Measurements from ENCODE around the gene CMIP. TPM values are rescaled to one million over a fixed set of nuclear protein-coding genes. Genes with fewer than 3 reads are reported as not detected.

The CMIP gene
- total RNA-seq, 2 experiments from 2014 or later: 35.0 to 36.6 TPM

- no peaks in the 10 kb centered on the region for H3K36me3 Mint-ChIP-seq
- no peak overlapping the region for H3K27ac Mint-ChIP-seq
- no peak for DNase-seq
- ChIA-PET CTCF (no interaction called here), POLR2A (no interaction called here)
- H3K4me1 Mint-ChIP-seq (ENCODE audit: low read depth): peaks cover 13% of the 10 kb centered on the region
- no peak overlapping the region for H3K4me3 Mint-ChIP-seq
- no peaks in the 10 kb centered on the region for H3K27me3 Mint-ChIP-seq
- no peaks in the 10 kb centered on the region for H3K9me3 Mint-ChIP-seq
- intact Hi-C loops (cut with micrococcal nuclease): no loop called here
Observed at GRCh38 chr16:81492311-81492761, 47.7 kb downstream of the CMIP start.

GRCh38 chr16:81492965-81493754 lies 48.6 kb downstream of the CMIP start:
- no peaks in the 10 kb centered on the region for H3K36me3 Mint-ChIP-seq
- peaks cover 17% of the 10 kb centered on the region for H3K4me1 Mint-ChIP-seq (ENCODE audit: low read depth)
- H3K4me3 Mint-ChIP-seq: no peak overlapping the region
- H3K27ac Mint-ChIP-seq: no peak overlapping the region
- intact Hi-C loops (cut with micrococcal nuclease): no loop called here
- CTCF ChIA-PET: no interaction called here
- H3K9me3 Mint-ChIP-seq: no peaks in the 10 kb centered on the region
- POLR2A ChIA-PET: no interaction called here
- no peak for DNase-seq
- no peaks in the 10 kb centered on the region for H3K27me3 Mint-ChIP-seq

- Mint-ChIP-seq H3K36me3 (no peaks in the 10 kb centered on the region), H3K27ac (no peak overlapping the region), H3K4me3 (no peak overlapping the region), H3K9me3 (no peaks in the 10 kb centered on the region), H3K27me3 (no peaks in the 10 kb centered on the region), H3K4me1 (ENCODE audit: low read depth) (peaks cover 17% of the 10 kb centered on the region)
- ChIA-PET POLR2A (interaction anchor here (0.6 kb wide), 1 partner anchor 18 kb away, joined by 3 read pairs; no protein-coding TSS in a partner anchor), CTCF (interaction anchor here (0.7 to 1.3 kb wide), 2 partner anchors 9 to 204 kb away, joined by 3 read pairs; no protein-coding TSS in a partner anchor)
- intact Hi-C loops (cut with micrococcal nuclease): no loop called here
- DNase-seq: peak; percentile 70
Observed at GRCh38 chr16:81493755-81494433, 49.3 kb downstream of the CMIP start.

- intact Hi-C loops (cut with micrococcal nuclease): no loop called here
- no peak for DNase-seq
- no peak overlapping the region for H3K4me3 Mint-ChIP-seq
- no peaks in the 10 kb centered on the region for H3K9me3 Mint-ChIP-seq
- POLR2A ChIA-PET: interaction anchor here (0.6 kb wide), 1 partner anchor 18 kb away, joined by 3 read pairs; no protein-coding TSS in a partner anchor
- H3K27me3 Mint-ChIP-seq: no peaks in the 10 kb centered on the region
- no peaks in the 10 kb centered on the region for H3K36me3 Mint-ChIP-seq
- CTCF ChIA-PET: interaction anchor here (0.7 to 1.3 kb wide), 2 partner anchors 9 to 203 kb away, joined by 3 read pairs; no protein-coding TSS in a partner anchor
- peaks cover 20% of the 10 kb centered on the region for H3K4me1 Mint-ChIP-seq (ENCODE audit: low read depth)
- no peak overlapping the region for H3K27ac Mint-ChIP-seq
Observed at GRCh38 chr16:81494434-81494806, 49.8 kb downstream of the CMIP start.

GRCh38 chr16:81494888-81495287 lies 50.3 kb downstream of the CMIP start:
- intact Hi-C loops (cut with micrococcal nuclease): no loop called here
- peaks cover 22% of the 10 kb centered on the region for H3K4me1 Mint-ChIP-seq (ENCODE audit: low read depth)
- ChIA-PET POLR2A (no interaction called here), CTCF (interaction anchor here (0.9 to 1.3 kb wide), 2 partner anchors 10 to 235 kb away, joined by 3 read pairs; no protein-coding TSS in a partner anchor)
- H3K27me3 Mint-ChIP-seq: no peaks in the 10 kb centered on the region
- H3K36me3 Mint-ChIP-seq: no peaks in the 10 kb centered on the region
- no peak overlapping the region for H3K4me3 Mint-ChIP-seq
- no peak overlapping the region for H3K27ac Mint-ChIP-seq
- no peak for DNase-seq
- H3K9me3 Mint-ChIP-seq: no peaks in the 10 kb centered on the region

DNA sequence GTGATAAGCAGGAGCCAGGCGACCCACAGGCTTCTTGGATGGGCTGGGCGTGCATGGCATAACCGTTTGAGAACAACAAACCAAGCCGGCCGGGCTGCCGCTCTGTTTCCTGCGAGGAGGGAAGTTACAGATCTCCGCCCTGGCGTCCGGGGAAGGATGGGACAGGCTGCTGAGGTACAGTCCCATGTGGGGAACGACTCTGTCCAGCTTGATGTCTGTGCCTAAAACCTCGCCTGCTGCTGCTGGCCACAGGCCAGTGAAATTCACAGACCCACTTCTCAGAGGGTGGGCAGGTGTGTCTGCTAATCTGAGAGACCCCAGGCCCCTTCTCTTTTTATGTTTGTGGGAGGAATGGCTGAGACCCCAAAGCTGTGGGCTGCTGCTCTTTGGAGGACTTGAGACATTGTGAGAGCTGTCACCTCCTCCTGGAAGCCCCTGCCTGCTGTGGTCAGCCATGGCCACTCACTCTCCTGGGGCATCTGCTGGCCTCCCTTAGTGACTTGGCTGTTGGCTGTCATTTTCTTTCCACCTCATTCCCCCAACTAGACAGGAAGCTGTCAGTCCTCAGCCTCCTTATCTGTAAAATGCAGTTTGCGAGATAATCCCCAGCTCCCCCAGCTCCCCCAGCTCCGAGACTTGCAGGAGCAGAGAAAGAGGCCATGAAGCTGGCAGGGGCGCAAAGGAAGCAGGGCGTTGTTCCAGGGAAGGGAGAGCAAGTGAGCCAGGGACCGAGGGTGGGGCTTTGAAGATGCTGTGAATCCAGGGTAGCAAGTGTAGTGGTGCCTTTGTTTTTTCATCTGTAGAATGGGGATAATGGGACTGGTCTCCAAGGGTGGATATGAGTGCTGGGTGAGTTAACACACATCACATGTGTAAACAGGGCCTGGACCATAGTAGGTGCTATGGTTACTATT lies 51.0 kb downstream of the CMIP start:
- Mint-ChIP-seq H3K27me3 (no peaks in the 10 kb centered on the region), H3K36me3 (no peaks in the 10 kb centered on the region), H3K4me1 (ENCODE audit: low read depth) (peaks cover 23% of the 10 kb centered on the region), H3K4me3 (no peak overlapping the region), H3K9me3 (no peaks in the 10 kb centered on the region), H3K27ac (no peak overlapping the region)
- no peak for DNase-seq
- ChIA-PET POLR2A (no interaction called here), CTCF (interaction anchor here (0.9 to 1.3 kb wide), 2 partner anchors 10 to 235 kb away, joined by 3 read pairs; no protein-coding TSS in a partner anchor)
- intact Hi-C loops (cut with micrococcal nuclease): no loop called here

DNA sequence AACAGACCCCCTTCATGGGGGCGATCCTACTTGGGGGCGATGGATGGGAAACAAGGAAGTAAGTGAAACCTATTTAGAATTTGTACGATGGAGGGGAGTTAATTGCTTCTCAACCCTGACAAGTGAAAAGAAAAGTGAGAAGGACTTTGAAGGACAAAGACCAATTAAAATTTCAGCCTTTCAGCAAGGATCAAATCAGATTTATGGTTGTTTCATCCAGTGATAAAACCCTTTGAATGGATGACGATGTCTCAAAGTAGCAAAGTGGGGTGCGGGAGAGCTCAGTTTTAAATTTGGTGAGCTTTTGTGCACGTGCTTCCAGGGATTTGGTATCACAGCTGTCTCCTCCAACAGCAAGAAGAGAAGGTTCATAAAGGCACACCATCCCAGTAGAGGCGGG lies 51.7 kb downstream of the CMIP start:
- ChIA-PET POLR2A (interaction anchor here (1.0 kb wide), 1 partner anchor 57 kb away, joined by 3 read pairs; no protein-coding TSS in a partner anchor), CTCF (no interaction called here)
- no peaks in the 10 kb centered on the region for H3K9me3 Mint-ChIP-seq
- no peak for DNase-seq
- H3K27ac Mint-ChIP-seq: no peak overlapping the region
- H3K27me3 Mint-ChIP-seq: no peaks in the 10 kb centered on the region
- H3K4me3 Mint-ChIP-seq: no peak overlapping the region
- no peaks in the 10 kb centered on the region for H3K36me3 Mint-ChIP-seq
- intact Hi-C loops (cut with micrococcal nuclease): no loop called here
- H3K4me1 Mint-ChIP-seq (ENCODE audit: low read depth): peaks cover 25% of the 10 kb centered on the region

DNA sequence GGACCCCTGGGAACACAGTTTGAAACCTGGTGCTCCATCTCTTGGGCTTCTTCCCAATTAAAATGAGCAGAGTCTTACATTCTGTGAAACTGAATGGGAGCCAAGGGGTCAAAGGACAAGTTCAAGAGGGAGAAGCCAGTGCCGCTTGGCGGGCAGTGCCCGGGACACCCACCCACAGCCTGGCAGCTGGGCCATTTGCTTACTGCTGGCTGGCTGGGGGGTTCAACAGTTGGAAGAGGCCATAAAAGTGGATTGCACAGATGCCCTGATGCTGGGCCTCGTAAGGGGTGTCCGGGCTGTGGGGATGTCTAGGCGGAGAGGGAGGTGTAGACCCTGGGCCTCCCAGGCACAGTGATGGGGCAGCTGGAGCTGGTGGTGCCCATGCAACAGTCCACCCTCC lies 52.1 kb downstream of the CMIP start:
- Mint-ChIP-seq H3K27me3 (no peaks in the 10 kb centered on the region), H3K9me3 (no peaks in the 10 kb centered on the region), H3K27ac (no peak overlapping the region), H3K4me1 (ENCODE audit: low read depth) (peaks cover 25% of the 10 kb centered on the region), H3K36me3 (no peaks in the 10 kb centered on the region), H3K4me3 (no peak overlapping the region)
- ChIA-PET POLR2A (interaction anchor here (1.0 kb wide), 1 partner anchor 58 kb away, joined by 3 read pairs; no protein-coding TSS in a partner anchor), CTCF (no interaction called here)
- no peak for DNase-seq
- intact Hi-C loops (cut with micrococcal nuclease): no loop called here

DNA sequence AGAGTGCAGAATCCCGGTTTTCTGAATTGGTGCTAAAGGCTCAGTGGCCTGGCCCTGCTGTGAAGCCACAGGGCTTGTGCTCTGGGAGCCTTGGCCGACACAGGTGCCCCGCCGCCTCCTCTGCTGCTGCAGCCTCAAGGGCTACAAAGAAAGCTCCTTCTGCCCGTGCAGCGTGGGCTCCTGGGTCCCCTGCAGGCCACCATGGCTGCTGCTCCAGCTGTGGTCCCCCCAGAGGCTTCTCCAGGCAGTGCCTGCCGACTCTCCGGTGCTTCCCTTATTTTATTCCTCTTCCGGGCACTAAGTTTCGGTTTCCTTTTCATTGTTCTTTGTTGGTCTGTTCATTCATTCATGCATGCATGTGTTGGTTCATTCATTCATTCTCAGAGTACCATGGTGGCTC lies 53.1 kb downstream of the CMIP start:
- POLR2A ChIA-PET: no interaction called here
- intact Hi-C loops (cut with micrococcal nuclease): no loop called here
- CTCF ChIA-PET: no interaction called here

DNA sequence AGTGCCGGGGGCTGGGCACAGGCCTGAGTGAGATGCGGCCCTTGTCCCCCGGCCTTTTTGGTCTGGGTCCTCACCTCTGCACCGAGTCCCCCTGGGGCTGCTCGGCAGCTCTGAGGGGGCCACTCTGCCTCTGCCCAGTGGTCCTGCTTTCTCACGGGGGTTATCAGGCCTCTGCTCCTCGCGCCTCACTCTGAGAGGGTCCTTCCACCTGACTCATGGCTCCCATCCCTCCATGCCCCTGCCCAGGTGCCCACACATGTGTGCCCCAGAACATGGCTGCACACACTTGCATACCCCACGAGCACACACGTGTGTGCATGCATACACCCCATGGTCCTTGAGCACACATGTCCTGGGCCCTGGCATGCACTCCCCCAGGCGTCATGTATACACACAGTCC lies 53.7 kb downstream of the CMIP start:
- no peak overlapping the region for H3K27ac Mint-ChIP-seq
- no peaks in the 10 kb centered on the region for H3K36me3 Mint-ChIP-seq
- H3K27me3 Mint-ChIP-seq: no peaks in the 10 kb centered on the region
- H3K9me3 Mint-ChIP-seq: no peaks in the 10 kb centered on the region
- H3K4me1 Mint-ChIP-seq (ENCODE audit: low read depth): peaks cover 23% of the 10 kb centered on the region
- no peak for DNase-seq
- H3K4me3 Mint-ChIP-seq: no peak overlapping the region
- POLR2A ChIA-PET: no interaction called here
- intact Hi-C loops (cut with micrococcal nuclease): no loop called here
- CTCF ChIA-PET: no interaction called here

More for the DNA sequence above, 53.1 kb downstream of the CMIP start:
- Mint-ChIP-seq H3K36me3 (no peaks in the 10 kb centered on the region), H3K27ac (no peak overlapping the region), H3K4me3 (no peak overlapping the region), H3K4me1 (ENCODE audit: low read depth) (peaks cover 23% of the 10 kb centered on the region), H3K27me3 (no peaks in the 10 kb centered on the region), H3K9me3 (no peaks in the 10 kb centered on the region)
- no peak for DNase-seq

- Mint-ChIP-seq H3K36me3 (no peaks in the 10 kb centered on the region), H3K27ac (no peak overlapping the region), H3K4me3 (no peak overlapping the region), H3K4me1 (ENCODE audit: low read depth) (peaks cover 19% of the 10 kb centered on the region), H3K9me3 (no peaks in the 10 kb centered on the region), H3K27me3 (no peaks in the 10 kb centered on the region)
- CTCF ChIA-PET: no interaction called here
- POLR2A ChIA-PET: no interaction called here
- intact Hi-C loops (cut with micrococcal nuclease): no loop called here
- no peak for DNase-seq
Observed at GRCh38 chr16:81499576-81500380, 55.2 kb downstream of the CMIP start.
